Left forelimb (tissue), 1 donor: ENCODE data around the gene PIGP.
"Not testable (repeated sequence)": the region's sequence is repeated elsewhere in the genome, so short reads cannot be mapped to it uniquely, and the experiment has no call there.

ENCODE experiments used
- DNase-seq: peaks from one replicate; pipeline ENCODE4 v3.0.0-alpha.2; 2018; ENCODE audit warnings: low spot score

The PIGP gene

DNA sequence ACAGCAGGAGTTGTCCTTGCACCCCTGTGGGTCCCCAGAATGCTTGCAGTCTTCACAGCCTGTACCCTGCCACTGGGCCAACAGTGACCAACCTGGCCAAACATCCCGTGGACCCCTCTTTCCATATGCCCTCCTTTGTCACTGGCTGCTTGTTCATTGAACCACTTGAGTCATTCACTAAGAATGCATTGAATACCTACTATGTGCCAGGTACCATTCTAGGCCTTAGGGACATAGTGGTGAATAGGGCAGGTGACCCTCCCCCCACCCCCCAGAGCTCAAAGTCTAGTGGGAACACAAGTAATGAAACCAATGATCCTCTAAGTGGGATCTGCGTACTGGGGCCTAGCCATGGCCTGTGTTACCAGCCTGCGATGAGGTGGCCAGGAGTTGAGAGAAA is 28.2 kb downstream of the PIGP start:
- DNase-seq = no peak

DNA sequence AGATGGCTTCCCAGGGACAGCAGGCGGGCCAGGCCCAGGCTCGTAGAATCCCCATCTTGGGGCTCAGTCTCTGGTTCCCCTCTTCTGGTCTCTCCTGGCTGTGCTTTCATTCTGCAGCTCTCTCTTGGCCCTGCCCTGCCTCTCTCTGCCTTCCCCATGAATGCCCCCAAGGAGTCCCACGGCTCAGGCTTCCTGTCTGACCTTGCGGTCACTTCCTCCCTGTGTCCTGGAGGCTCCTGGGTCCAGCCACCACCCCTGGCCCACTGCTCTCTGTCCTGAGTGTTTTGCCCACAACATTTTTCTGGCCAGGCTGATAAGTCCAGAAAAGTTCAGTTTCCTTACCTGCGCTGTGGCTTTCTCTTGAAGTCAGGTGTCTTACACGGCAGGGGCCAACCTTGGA is 29.1 kb downstream of the PIGP start:
- no peak for DNase-seq

DNA sequence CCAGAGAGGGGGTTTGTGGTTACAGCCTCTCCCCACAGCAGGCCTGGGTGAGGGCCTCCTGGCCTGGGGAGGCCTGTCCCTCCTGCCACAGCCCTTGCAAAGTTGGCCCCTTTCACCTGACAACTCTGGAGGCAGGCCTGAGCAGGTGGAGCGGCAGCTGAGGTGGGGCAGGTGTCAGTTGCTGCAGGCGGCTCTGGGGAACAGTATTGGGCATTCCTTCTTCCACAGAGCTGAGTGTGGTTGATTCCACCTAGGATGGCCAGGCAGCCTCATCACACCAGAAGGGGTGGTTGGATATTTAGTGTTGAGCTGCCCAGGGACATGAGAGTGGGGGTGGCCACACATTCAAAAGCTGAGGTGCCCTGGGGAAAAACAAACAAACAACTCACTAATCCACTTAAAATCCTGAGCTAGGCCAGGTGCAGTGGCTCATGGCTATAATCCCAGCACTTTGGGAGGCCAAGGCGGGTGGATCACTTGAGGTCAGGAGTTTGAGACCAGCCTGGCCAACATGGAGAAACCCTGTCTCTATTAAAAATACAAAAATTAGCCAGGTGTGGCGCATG is 31.1 kb downstream of the PIGP start:
- no peak for DNase-seq

DNA sequence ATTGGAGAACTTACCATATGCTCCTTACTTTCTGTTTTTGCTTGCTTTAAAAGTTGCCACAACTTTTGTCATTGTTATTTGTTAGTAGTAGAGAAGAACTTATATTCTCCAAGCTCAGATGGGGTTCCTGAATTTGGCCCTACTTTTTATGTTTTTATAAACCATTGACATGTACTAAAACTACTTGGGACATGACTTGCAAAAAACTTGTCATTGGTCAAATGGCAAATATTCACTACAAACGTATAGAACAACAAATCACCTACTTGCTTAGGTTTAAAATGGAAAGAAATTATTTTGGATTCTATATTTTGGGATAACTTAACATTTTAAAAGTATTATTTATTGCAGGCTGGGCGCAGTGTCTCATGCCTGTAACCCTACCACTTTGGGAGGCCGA is 32.7 kb downstream of the PIGP start:
- no peak for DNase-seq

DNA sequence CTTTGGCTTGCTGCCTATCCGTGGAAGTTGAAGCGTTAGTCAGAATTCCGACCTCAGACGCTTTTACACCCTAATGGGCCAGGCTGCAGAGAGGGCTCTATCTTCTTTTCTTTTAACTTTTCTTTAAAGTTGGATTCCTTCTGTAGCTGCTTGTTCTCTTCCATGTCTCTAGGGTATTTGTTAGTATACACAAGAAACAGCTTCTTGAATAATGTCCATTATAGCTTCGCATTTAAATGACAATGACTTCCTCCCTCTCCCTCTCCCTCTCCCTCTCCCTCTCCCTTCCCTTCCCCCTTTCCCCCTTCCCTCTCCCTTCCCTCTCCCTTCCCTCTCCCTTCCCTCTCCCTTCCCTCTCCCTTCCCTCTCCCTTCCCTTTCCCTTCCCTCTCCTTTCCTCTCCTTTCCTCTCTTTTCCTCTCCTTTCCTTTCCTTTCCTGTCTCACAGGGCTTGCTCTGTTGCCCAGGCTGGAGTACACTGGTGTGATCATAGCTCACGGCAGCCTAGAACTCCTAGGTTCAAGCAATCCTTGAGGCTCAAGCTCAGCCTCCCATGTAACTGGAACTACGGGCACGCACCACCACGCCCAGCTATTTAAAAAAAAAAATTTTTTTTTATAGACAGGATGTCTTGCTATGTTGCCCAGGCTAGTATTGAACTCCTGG is 33.3 kb downstream of the PIGP start:
- no peak for DNase-seq

DNA sequence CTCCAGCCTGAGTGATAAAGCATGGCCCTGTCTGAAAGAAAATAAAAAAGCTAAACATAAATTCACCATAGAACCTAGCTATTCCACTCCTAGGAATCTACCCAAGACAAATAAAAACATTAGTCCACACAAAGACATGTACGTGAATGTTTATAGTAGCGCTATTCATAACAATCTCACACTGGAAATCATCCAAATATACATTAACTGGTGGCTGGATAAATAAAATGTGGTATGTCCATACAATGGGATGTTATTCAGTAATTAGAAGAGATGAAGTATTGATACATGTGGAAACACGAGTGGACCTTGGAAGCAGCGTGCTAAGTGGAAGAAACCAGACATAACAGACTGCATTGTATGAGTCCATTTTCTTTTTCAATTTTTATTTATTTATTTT is 36.7 kb downstream of the PIGP start:
- DNase-seq = no peak

DNA sequence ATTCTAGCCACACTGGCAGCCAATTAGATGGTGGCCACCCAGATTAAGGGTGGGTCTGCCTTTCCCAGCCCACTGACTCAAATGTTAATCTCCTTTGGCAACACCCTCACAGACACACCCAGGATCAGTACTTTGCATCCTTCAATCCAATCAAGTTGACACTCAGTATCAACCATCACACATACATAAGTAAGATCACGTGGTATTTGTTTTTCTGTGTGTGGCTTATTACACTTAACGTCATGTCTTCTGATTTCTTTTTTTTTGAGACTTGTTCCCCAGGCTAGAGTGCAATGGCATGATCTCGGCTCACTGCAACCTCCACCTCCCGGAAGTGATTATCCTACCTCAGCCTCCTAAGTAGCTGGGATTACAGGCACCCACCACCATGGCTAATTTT is 38.5 kb downstream of the PIGP start:
- not testable (repeated sequence) for DNase-seq

DNA sequence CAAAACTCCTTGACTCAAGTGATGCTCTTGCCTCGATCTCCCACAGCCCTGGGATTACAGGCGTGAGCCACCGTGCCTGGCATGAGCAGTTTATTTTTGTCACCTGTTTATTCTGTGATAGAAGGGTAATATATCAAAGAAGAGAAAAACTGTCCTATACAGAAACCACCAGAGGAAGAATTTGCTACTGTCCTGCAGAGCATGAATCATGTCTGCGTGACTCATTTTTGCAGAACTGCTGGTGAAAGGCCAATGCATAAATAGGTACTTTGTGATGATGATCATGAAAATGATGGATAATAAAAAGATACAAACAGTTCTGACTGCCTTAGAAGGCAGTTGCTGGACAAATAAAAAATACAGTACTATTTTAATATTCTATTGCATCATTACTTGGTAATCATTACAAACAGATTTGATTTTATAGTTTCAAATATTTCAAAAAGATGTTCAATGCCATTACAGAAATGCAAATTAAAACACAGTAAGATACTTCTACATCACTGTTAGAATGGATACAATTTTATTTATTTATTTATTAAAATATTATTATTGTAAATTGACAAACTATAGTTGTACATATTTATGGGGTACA is 39.9 kb downstream of the PIGP start:
- DNase-seq = no peak

DNA sequence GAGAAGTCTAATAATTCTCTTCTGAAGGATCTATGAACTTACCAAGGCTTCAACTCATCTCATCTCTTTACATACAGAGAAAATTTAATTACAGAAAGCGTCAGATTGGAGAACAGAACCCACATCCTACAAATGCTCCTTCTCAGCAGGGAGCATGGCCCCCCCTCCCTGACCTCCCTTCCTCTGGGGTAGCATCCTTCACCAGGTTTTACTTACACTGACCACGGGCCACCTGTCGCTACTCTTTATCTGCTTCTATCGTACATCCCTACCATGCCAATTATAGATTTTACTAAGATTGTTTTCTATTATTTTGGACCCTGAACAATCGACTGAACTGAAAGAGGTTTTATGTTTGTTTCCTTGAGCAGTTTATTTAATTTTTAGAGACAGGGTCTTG is 40.6 kb downstream of the PIGP start:
- DNase-seq = no peak

DNA sequence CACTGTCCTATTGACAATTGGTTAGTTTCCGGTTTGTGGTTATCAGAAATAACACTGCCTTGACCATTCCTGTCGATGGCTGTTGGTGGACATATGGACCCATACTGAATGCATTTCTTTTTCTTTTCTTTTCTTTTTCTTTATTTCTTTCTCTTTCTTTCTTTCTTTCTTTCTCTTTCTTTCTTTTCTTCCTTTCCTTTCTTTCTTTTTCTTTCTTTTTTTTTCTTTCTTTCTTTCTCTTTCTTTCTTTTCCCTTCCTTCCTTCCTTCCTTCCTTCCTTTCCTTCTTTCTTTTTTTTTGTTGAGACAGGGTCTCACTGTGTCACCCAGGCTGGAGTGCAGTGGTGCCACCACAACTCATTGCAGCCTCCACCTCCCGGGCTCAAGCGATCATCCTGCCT is 42.0 kb downstream of the PIGP start:
- DNase-seq = no peak

DNA sequence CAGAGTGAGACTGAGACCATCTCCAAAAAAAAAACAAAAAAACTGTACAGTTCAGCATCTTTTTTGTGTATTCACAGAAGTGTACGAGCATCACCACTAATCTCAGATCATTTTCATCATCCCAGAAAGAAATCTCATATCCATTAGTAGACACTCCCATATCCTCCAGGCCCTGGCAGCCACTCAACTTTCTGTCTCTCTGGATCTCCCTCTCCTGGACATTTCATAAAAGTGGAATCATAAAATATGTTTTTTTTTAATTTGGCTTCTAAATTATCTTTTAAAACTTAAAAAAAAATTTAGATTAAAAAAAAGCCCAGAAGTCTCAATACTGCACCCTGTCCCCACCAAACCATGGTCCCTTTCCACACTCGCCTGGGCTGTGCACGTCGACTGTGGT is 44.3 kb downstream of the PIGP start:
- DNase-seq = no peak

DNA sequence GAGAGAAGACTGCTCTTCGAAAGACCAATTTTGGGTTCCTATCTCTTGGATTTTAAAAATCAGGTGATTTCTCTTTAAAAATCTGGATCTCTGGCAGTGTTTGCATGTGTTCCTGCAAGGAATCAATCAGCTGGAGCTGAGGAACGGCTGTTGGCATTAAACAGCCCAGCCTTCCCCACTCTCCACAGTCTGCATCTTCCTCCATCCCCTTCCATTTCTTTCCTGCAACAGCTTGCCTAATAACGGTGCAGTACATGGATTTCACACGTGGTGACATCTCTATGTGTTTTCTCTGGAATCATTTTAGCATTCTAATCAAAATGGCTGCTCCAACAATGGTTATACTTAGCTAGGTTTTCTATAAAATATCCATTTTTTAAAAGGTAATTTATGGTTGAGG is 46.4 kb downstream of the PIGP start:
- DNase-seq = no peak

DNA sequence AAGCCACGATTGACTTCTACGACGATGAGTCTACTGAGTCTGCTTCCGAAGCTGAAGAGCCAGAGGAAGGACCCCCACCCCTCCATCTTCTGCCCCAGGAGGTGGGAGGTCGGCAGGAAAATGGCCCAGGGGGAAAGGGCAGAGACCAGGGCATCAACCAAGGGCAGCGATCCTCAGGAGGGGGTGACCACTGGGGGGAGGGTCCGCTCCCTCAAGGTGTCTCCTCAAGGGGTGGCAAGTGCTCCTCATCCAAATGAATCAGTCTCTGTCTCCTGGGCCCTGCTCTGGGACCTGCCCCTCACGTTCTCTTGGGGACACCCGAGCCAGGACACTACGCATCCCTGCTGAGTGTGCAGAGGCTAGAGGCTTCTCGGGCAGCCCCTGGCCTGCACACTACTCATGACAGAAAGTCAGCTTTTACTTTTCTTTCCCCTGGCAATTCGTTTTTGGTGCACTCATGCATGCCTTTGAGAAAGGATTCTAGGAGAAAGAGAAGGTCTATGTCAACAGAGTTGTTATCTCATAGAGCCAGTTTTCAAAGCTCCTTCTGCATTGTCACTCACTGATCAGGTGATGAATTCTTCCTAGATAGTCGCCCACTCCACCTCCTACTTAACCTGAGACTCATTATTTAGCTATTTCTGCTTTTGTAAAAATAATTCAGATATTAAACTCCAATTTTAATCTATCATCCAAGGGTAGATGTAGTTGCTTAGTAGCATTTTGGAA is 54.8 kb downstream of the PIGP start:
- DNase-seq = no peak
